CD1c-positive myeloid dendritic cell (primary cell): Measurements from ENCODE around the gene MORF4L1.
A peak's percentile ranks its signal among the peaks of the same experiment; 100 is the strongest.
"Not testable (repeated sequence)": the region's sequence is repeated elsewhere in the genome, so short reads cannot be mapped to it uniquely, and the experiment has no call there.

ENCODE experiments used
- DNase-seq: peaks from one replicate; pipeline ENCODE4 v3.0.0-alpha.2; 2016; ENCODE audit errors: extremely low spot score

MORF4L1 gene

DNA sequence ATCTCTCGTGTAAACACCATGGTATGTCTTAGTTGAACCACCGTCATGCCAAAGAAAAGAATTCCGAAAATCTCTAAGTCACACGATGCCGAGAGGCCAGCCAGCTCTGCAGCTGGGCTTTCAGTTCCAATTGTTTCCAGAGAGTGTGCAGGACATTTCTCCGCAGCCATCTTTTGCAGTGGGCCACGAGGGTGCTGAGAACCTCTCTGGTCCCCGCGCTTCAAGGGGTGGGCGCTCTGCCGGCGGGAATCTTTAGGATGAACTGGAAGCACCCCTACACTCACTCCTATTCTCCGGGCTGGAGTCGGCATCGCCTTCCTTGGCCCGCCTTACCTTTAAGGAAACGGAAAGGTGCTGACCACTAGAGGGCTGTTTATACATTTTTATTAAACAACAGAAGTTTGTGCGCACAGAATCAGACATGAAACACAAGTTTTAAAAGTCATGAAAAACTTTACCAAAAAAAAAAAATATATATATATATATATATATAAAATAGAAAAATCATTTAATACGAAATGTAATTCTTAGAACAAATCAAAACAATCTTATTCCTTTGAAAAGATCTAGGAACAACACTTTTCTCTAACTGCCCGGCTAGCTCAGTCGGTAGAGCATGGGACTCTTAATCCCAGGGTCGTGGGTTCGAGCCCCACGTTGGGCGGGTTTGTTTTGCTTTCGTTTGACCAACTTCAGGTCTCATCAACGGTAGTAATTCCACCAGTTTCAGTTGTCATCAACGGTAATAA is 12.5 kb upstream of the MORF4L1 start:
- peak; percentile 85 for DNase-seq

DNA sequence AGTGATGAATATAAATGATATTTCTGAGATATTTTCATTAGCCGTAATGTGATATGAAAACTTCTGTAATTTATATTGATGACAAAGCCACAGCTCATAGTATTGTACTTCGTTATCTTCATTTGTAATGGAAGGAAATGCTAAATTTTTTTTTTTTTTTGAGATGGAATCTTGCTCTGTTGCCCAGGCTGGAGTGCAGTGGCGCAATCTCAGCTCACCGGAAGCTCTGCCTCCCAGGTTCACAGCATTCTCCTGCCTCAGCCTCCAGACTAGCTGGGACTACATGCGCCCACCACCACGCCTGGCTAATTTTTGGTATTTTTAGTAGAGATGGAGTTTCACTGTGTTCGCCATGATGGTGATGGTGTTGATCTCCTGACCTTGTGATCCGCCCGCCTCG is 7.1 kb upstream of the MORF4L1 start:
- DNase-seq: not testable (repeated sequence)

DNA sequence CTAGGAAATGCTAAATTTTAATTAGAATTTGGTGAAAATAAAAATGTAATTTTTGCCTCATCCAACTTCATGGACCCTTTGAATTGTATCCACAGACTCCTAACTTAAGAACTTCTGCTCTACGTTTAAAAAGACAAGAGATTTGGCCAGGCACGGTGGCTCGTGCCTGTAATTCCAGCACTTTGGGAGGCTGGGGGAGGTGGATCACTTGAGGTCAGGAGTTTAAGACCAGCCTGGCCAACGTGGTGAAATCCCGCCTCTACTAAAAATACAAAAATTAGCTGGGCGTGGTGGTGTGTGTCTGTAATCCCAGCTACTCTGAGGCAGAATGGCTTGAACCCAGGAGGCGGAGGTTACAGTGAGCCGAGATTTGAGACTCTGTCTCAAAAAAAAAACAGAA is 6.7 kb upstream of the MORF4L1 start:
- DNase-seq: not testable (repeated sequence)

DNA sequence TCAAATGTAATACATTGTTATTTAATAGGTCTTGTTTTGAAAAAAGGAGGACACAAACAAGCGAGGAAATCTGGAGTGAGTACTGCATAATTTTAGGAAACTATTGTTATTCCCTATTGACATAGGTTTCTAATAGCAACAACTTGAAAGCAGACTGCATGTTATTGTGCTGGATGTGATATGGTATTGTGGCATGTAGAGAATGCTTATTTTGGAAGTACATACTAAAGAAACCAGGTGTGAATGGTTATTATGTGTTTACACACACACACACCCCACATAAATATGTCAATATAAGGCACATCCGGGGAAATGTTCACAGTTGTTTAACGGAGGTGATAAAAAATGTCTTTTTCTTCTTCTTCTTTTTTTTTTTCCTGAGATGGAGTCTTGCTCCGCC is 5.9 kb upstream of the MORF4L1 start:
- DNase-seq: no peak

DNA sequence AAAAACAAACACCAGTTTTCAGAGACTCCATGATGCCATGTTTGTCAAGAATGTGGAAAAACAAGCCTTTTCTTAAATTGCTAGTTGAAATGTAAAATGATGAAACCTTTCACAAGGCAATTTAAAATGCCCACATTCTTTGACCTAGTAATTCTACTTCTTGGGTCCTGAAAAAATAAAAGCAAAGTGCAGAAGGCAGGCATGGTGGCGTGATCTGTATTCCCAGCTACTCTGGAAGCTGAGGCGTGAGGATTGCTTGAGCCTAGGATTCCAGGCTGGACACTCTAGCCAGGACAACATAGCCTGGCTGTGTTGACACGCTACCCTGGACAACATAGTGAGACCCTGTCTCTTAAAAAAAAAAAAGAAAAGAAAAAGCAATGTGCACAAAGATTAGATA is 4.3 kb upstream of the MORF4L1 start:
- DNase-seq: no peak

DNA sequence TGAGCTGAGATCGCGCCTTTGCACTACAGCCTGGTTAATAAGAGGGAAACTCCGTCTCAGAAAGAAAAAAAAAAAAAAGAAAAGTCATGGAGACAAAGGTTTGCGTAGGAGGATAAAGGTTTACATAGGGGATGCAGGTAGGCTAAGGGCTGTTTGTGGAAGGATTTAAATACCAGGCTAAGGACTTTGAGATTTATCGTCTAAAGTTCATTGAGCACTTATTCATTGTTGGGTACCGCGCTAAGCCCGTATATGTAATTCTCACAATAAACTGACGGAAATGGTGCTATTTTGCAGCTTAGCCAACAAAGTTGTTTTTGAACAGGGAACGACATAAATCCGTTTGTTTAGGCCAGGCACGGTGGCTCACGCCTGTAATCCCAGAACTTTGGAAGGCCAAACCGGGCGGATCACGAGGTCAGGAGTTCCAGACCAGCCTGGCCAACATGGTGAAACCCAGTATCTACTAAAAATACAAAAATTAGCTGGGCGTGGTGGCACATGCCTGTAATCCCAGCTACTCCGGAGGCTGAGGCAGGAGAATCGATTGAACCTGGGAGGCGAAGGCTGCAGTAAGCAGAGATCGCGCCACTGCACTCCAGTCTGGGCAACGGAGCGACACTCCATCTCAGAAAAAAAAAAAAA is 1.1 kb upstream of the MORF4L1 start:
- not testable (repeated sequence) for DNase-seq

DNA sequence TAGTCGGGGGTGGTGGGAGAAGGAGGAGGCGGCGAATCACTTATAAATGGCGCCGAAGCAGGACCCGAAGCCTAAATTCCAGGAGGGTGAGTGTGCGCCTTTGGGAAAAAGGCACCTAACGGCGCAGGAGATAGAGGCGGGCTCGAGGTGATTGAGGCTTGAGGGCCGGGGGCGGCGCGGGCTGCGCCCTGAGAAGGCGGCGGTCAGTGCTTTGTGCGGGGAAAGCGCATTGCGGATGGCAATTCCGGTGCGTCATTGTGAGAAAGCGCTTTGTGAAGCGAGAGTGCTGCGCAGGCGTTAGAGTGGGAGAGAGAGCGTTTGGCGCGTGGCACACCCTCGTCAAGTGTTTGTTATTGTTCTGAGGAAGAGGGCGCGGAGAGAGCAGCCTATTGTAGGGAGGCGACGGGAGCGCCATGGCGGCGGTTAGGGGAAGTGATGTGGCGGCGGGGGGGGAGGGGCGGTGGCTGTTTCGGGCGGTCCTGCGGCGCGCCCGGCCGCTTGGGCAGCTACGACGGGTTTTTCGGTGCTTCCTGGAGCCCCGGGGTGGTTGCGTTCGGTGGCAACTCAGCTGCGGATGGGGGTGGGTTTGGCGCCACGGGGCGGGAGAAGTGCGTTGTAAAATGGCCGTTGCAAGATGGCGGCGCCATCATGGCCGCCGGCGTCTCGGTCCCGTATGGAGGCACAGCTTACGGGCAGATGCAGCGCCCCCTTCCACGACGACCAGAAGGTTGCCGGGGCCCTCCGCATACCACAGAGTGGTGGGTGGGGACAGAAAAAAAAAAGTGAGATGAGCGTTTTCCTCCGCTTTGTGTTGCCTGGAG is 492 bp downstream of the MORF4L1 start:
- peak; percentile 93 for DNase-seq

DNA sequence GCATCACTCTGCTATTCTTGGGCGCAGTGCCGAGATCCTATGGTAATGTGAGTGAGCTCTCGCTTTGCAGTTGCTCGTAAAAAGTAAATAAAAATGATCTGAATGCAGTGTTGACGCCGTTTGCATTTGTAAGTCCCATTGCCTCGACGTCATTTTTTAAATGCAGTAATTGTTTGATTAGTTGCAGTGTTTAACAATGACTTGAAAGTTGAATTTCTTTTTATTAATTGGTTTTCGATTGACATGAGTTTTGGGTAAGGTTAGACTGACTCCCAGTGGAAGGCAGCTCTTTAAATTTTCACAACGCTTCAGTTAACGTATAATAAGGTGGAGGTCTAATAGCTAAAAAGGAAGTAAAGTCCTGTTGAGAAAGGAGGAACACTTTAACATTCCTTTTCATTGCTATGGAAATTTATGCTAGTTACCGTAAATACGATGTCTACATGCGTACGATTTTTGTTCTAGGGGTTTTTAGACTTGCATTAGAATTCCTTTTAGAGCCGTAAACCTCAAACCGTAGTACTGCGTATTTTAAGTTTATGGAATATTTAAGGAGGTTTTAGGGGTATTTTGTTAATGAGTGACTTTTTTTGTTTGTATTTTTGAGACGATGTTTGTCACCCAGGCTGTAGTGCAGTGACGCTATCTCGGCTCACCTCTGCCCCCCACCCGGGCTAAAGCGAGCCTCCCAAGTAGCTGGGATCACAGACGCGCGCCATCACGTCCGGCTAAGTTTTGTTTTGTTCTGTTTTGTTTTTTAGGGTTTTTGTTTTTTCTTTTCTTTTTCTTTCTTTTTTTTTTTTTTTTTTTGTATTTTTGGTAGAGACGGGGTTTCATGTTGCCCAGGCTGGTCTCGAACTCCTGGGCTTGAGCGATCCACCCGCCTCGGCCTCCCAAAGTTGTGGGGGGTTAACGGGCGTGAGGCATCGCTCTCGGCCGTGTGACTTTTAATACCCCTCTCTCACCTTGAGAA is 1.4 kb downstream of the MORF4L1 start:
- peak; percentile 69 for DNase-seq

DNA sequence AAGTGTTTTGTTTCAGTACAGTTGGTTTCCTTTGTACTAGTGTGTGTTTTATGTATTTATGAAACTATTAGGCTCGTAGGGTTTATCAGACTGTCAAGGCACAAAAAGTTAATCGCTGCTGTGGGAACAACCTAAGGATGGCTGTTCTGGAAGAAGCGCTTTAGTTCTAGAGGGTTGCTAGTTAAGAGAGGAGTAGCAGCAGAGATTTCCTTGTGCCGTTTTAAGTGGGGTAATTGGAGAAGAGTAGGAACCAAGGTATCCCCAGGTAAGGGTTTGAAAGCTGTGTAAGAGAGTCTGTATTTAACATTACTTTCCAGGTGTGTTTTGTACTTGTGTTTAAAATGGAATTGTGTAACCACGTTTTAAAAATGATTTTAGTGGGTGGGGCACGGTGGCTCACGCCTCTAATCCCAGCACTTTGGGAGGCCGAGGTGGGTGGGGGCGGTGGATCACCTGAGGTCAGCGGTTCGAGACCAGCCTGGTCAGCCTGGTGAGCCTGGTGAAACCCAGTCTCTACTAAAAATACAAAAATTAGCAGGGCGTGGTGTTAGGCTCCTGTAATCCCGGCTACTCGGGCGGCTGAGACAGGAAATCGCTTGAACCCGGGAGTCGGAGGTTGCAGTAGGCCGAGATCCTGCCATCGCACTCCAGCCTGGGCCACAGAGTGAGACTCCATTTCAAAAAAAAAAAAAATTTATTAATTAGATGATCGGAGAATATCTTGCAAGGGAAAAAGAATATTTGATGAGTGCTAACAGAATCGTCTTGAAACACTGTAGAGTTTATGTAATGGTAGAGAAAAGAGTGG is 2.6 kb downstream of the MORF4L1 start:
- DNase-seq: no peak

DNA sequence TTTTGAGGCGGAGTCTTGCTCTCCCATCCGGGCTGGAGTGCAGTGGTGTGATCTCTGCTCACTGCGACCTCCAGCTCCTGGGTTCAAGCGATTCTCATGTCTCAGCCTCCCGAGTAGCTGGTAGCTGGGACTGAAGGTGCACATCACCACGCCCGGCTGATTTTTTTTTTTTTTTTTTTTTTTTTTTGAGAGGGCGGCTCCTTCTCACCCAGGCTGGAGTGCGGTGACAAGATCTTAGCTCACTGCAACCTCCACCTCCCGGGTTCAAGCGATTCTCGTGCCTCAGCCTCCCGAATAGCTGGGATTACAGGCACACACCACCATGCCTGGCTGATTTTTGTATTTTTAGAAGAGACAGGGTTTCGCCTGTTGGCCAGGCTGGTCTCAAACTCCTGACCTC is 4.3 kb downstream of the MORF4L1 start:
- not testable (repeated sequence) for DNase-seq

DNA sequence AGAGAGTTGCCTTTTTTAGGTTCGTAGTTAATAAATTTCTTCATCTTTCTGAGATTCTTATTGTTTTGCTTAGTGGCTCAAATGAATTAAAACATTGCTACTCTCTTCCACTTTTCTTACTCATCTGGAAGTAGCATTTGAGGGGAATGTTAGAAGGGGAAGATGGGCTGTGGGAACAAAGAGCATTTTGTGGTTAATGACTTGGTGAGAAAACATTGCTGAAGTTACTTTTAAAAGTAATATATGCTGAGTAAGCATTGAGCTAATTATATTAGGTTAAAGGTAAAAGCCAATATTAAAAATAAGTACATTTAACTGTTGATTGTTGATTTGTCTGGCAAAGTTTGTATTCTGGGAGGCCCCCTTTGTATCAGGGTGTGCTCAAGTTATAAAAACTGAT is 5.7 kb downstream of the MORF4L1 start:
- DNase-seq: peak; percentile 35

DNA sequence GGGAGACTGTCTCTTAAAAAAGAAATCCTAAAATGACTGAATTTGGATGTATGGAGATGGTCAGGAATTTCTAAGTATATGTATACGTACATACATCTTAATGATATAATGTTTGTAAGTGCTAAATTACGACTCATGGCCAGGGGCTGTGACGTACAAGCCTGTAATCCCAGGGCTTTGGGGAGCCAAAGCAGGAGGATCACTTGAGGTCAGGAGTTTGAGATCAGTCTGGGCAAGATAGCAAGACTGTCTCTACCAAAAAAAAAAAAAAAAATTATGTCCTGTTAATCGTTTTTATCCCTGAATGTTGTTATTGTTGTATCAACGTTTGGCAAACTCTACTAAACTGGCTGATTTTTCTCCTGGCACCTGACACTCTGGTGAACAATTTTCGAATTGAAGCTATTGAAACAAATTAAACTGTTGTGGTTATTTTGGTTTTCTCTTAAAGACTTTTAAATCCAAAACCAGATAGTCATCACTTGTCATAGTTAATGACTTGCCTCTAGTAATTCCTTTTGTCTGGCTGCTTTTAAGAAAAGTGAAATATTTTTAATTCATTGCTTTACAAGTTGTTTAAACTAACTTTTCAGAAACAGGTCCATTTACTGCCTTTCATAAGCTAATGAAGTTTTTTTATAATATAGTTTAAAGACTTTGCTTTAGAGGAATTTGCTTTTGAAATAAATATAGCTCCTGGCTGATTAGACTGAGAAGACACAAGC is 7.0 kb downstream of the MORF4L1 start:
- DNase-seq: no peak

DNA sequence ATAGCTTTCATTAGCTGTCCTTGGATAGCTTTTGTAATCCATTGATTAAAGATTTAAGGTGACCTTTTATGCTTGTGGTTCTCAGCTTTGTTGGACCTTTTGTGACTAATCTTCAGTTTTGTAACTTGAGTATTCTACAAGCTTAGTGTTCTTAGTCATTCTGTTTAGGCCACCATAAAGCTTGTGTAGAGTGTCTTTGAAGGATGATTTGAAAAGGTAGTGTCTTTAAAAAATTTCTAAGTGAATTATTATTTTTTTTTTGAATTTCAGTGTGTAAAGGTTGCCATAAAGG is 7.5 kb downstream of the MORF4L1 start:
- no peak for DNase-seq

DNA sequence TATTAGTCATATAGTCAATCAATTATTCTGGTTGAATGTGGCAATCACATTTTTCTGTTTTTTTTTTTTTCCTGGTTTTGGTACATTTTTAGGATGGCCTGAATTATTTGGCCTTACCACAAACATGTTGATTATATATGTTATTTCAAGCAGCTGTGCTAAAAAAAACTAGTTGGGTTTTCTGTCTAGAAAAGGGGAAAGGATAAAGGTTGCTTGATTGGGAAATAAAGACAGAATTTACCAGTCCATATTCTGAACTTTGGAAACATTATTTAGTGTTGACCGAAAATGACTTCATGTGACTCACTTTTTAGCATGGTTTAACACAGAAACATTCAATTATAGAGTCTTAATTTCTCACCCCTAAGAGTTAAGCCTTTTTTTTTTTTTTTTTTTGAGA is 8.1 kb downstream of the MORF4L1 start:
- DNase-seq: no peak

DNA sequence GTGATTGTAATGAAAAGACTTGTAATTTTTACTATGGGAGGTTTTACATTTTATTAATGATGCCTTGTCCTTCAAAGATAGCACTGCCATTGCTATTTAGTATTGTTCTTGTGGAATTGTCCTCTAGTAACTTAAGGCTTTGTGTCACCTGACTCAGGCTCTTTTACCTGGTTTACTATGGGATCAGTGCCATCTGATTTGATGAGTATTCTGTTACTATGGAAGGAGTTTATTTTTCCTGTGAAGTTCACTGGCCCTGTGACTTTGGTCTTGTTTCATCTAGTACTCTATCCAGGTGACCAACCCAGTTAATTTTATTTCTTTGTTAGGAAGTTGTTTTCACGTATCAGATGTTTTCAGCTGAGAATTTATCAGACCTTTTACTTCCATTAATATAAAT is 9.0 kb downstream of the MORF4L1 start:
- no peak for DNase-seq

DNA sequence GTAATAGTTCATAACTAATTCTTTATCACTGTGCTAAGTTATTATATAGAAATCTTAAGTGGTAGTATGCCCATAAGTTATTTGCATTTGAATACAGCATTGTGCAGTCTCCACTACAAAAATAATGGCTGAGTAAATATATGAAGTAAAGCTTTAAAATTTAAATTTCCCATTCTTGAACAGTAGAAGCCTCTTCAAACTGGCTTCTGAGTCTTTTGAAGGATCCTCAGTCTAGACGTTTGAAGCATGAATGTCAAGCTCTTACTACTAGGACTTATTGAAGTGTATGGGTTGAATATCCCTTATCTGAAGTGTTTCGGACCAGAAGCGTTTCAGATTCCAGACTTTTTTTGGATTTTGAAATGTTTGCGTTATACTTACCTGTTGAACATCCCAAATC is 16.3 kb downstream of the MORF4L1 start:
- no peak for DNase-seq

DNA sequence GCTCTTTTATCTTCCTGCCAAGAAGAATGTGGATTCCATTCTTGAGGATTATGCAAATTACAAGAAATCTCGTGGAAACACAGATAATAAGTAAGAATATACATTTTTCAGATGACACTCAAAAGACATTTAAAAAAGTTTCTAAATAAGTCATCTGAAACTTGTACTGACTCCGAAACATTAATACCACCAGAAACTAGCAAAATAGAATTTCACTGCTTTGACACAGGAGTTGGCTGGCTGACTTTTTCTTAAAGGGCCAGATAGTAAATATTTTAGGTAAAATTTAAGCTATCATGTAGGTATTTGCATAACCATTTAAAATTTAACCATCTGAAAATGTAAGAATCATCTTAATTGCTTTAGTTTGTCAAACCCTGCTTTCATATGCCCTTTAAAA is 20.8 kb downstream of the MORF4L1 start:
- no peak for DNase-seq

DNA sequence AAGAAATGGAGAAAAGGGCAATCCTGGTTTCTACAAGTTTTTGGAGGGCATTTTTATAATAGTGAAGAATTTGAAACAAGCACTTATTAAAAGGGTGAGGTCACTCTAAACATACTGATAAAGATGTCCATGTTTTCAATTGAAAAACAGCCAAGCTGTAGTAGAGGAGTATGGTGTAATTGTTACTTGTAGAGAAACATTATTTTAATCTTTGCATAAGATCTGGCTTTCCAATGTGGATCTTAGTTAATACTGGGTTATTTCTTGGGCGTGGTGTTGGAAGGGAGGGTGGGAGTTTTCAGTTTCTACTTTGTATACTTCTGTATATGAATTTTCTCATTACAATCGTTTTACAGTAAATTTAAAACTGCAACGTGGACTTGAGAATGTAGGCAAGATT is 22.8 kb downstream of the MORF4L1 start:
- no peak for DNase-seq

DNA sequence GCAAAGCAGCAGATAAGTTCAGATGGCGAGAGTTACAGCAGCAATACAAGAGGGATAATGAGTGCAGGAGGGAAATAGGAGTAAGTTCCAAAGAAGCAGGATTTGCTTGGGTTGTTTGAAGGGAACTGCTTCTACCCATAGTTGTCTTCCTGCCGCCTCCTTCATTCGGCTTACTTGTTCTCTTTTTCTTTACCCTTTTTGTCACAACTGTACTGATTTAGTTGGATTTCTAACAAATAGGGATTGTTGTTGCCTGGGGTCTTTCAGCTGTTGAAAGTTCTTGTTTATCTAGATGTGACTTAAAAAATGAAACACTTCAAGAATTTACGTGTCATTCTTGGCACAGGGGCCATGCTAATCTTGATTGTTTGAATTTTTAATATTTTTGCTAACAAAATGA is 25.9 kb downstream of the MORF4L1 start:
- no peak for DNase-seq

DNA sequence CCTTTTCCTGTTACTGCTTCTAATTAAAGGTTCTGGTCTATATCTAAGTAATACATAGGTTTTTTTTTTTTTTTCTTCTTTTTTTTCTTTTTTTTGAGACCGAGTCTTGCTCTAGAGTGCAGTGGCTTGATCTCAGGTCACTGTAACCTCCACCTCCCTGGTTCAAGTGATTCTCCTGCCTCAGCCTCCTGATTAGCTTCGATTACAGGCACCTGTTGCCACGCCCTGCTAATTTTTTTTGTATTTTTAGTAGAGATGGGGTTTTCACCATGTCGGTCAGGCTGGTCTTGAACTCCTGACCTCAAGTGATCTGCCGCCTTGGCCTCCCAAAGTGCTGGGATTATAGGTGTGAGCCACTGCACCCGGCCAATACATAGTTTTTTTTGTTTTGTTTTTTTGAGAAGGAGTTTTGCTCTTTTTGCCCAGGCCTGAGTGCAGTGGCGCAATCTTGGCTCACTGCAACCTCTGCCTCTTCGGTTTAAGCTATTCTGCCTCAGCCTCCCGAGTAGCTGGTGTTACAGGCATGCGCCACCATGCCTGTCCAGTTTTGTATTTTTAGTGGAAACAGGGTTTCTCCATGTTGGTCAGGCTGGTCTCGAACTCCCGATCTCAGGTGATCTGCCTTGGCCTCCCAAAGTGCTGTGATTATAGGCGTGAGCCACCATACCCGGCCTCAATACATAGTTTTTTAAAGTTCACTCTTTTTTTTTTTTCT is 28.3 kb downstream of the MORF4L1 start:
- DNase-seq: not testable (repeated sequence)
